Measurements from ENCODE around the gene DEPP1.

GRCh38 chr10:44961931-44962750 is 16.5 kb downstream of the DEPP1 start:
- TF ChIP-seq REST (IDR thresholded peaks at IDR 0.05; ENCODE audit: insufficient replicate concordance, low read depth) = no peak
- no peak for TF ChIP-seq CTCF (IDR thresholded peaks at IDR 0.05; ENCODE audit: insufficient read depth, low read length)

Measured in HL-60 (cell line).